Measurements from ENCODE around the gene GPR150. TPM values are rescaled to one million over a fixed set of nuclear protein-coding genes. Genes with fewer than 3 reads are reported as not detected.

GPR150 gene
- total RNA-seq, 2 experiments from 2014 or later: 0.34 to 0.52 TPM

DNA sequence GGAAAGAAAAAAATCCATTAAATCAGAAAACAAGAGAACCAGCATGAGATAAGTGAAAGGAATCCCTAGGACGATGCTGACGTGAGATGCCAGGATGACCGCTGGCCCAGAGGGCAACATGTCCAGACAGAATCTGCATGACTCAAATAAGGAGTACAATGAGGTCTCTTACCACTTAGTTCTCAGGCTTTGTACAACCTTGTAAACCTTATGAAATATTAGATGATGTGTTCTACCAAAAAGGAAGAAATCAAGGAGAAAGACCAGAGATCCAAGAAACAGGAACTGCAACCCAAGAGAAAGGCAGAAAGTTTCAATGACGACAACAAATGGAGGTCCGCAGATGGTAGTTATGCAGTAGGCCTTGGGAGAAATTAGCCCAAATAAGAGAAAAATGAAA, 2.8 kb upstream of the GPR150 start:
- Mint-ChIP-seq H3K9me3 (peaks cover 14% of the 10 kb centered on the region), H3K36me3 (peaks cover 30% of the 10 kb centered on the region), H3K27ac (no peak overlapping the region), H3K4me1 (peaks cover 37% of the 10 kb centered on the region), H3K27me3 (no peaks in the 10 kb centered on the region), H3K4me3 (no peak overlapping the region)
- DNase-seq: no peak

- Mint-ChIP-seq H3K27me3 (no peaks in the 10 kb centered on the region), H3K36me3 (peaks cover 13% of the 10 kb centered on the region), H3K27ac (no peak overlapping the region), H3K9me3 (peaks cover 3% of the 10 kb centered on the region), H3K4me1 (peaks cover 38% of the 10 kb centered on the region), H3K4me3 (peak overlapping the region; percentile 93)
- no peak for DNase-seq
Observed at GRCh38 chr5:95619096-95619495, 791 bp upstream of the GPR150 start.

GRCh38 chr5:95619514-95620029, 315 bp upstream of the GPR150 start:
- Mint-ChIP-seq H3K27me3 (no peaks in the 10 kb centered on the region), H3K4me3 (peak overlapping the region; percentile 93), H3K36me3 (peaks cover 9% of the 10 kb centered on the region), H3K4me1 (peaks cover 38% of the 10 kb centered on the region), H3K9me3 (peaks cover 3% of the 10 kb centered on the region), H3K27ac (peak overlapping the region; percentile 81)
- DNase-seq: no peak

GRCh38 chr5:95620870-95621838, 1.3 kb downstream of the GPR150 start:
- Mint-ChIP-seq H3K4me1 (peaks cover 29% of the 10 kb centered on the region), H3K4me3 (peak overlapping the region; percentile 77), H3K27me3 (no peaks in the 10 kb centered on the region), H3K36me3 (peaks cover 5% of the 10 kb centered on the region), H3K27ac (peak overlapping the region; percentile 78), H3K9me3 (no peaks in the 10 kb centered on the region)
- peak; percentile 54 for DNase-seq

GRCh38 chr5:95621839-95622629, 2.1 kb downstream of the GPR150 start:
- Mint-ChIP-seq H3K27me3 (no peaks in the 10 kb centered on the region), H3K9me3 (no peaks in the 10 kb centered on the region), H3K36me3 (peaks cover 5% of the 10 kb centered on the region), H3K4me1 (peaks cover 29% of the 10 kb centered on the region), H3K4me3 (peak overlapping the region; percentile 77), H3K27ac (peak overlapping the region; percentile 78)
- DNase-seq: peak; percentile 8

- no peak for DNase-seq
- Mint-ChIP-seq H3K27me3 (no peaks in the 10 kb centered on the region), H3K27ac (no peak overlapping the region), H3K4me1 (peaks cover 25% of the 10 kb centered on the region), H3K9me3 (no peaks in the 10 kb centered on the region), H3K36me3 (peaks cover 3% of the 10 kb centered on the region), H3K4me3 (no peak overlapping the region)
Observed at GRCh38 chr5:95623706-95624105, 3.8 kb downstream of the GPR150 start.

DNA sequence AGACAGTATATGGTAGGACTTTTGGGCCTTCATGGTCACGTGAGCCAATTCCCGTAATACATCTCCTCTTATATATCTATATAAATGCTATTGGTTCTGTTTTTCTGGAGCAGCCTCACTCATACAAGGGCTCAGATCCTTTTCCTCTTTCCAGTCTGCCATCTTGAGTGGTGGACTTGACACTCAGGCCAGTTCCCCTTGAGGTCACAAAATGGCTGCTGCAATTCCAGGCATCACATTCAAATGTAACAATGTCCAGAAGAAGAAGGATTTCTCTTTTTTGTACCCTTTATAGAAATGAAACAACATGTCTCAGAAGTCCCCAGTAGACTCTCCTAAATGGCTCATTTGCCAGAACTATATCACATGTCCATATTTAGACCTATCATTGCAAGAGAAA, 4.5 kb downstream of the GPR150 start:
- H3K9me3 Mint-ChIP-seq: no peaks in the 10 kb centered on the region
- peaks cover 3% of the 10 kb centered on the region for H3K36me3 Mint-ChIP-seq
- peaks cover 18% of the 10 kb centered on the region for H3K4me1 Mint-ChIP-seq
- no peak overlapping the region for H3K4me3 Mint-ChIP-seq
- no peaks in the 10 kb centered on the region for H3K27me3 Mint-ChIP-seq
- DNase-seq: no peak
- no peak overlapping the region for H3K27ac Mint-ChIP-seq

DNA sequence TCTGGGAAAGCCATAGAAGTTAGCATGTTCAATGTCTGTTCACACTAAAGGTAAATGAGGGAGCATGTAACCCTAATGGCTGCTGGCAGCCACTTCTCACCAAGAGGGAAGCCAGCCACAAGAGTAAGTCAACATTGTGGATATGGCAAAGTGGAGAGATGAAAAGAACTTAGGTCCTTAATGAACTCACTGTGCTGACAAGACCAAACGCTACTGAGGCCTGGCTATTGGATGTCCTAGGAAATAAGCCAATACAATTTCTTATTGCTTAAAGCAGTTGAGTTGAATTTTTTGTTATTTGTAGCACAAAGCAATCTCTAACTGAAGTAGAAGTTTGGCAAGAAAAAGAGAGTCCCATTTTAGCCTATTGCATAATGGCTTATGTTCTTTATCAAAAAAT, 6.8 kb downstream of the GPR150 start:
- no peaks in the 10 kb centered on the region for H3K27me3 Mint-ChIP-seq
- H3K36me3 Mint-ChIP-seq: no peaks in the 10 kb centered on the region
- H3K4me3 Mint-ChIP-seq: no peak overlapping the region
- peaks cover 7% of the 10 kb centered on the region for H3K9me3 Mint-ChIP-seq
- peaks cover 19% of the 10 kb centered on the region for H3K4me1 Mint-ChIP-seq
- no peak overlapping the region for H3K27ac Mint-ChIP-seq
- no peak for DNase-seq

DNA sequence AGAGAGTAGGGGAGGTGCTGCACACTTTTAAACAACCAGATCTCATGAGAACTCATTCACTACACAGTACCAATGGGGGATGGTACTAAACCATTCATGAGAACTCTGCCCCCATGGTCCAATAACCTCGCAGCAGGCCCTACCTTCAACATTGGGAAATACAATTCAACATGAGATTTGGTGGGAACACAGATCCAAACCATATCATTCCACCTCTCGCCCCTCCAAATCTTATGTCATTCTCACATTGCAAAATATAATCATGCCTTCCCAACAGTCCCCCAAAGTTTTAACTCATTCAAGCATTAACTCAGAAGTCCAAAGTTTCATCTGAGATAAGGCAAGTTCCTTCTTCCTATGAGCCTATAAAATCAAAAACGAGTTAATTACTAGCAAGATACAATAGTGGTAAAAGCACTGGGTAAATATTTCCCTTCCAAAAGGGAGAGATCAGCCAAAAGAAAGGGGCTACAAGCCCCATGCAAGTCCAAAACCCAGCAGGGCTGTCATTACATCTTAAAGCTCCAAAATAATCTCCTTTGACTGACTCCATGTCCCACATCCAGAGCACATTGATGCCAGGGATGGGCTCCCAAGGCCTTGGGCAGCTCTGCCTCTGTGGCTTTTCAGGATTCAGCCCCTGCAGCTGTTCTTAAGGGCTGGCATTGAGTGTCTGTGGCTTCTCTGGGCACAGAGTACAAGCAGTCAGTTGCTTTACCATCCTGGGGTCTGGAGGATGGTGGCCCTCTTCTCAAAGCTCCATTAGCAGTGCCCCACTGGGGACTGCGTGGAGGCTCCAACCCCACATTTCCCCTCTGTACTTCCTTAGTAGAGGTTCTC, 8.3 kb downstream of the GPR150 start:
- H3K27ac Mint-ChIP-seq: no peak overlapping the region
- peaks cover 18% of the 10 kb centered on the region for H3K4me1 Mint-ChIP-seq
- H3K36me3 Mint-ChIP-seq: peaks cover 5% of the 10 kb centered on the region
- DNase-seq: no peak
- H3K4me3 Mint-ChIP-seq: no peak overlapping the region
- H3K27me3 Mint-ChIP-seq: no peaks in the 10 kb centered on the region
- H3K9me3 Mint-ChIP-seq: peaks cover 13% of the 10 kb centered on the region

DNA sequence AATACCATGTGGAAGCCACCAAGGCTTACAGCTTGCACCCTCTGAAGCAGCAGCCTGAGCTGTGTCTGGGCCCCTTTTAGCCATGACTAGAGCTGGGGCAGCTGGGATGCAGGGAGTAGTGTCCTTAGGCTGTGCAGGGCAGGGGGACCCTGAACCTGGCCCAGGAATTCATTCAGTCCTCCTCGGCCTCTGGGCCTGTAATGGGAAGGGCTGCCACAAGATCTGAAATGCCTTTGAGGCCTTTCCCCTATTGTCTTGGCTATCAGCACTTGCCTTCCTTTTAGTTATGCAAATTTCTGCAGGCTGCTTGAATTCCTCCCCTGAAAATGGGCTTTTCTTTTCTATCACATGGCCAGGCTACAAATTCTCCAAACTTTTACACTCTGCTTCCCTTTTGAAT, 9.0 kb downstream of the GPR150 start:
- Mint-ChIP-seq H3K27me3 (no peaks in the 10 kb centered on the region), H3K4me3 (no peak overlapping the region), H3K36me3 (peaks cover 5% of the 10 kb centered on the region), H3K27ac (no peak overlapping the region), H3K9me3 (peaks cover 13% of the 10 kb centered on the region), H3K4me1 (peaks cover 18% of the 10 kb centered on the region)
- no peak for DNase-seq

DNA sequence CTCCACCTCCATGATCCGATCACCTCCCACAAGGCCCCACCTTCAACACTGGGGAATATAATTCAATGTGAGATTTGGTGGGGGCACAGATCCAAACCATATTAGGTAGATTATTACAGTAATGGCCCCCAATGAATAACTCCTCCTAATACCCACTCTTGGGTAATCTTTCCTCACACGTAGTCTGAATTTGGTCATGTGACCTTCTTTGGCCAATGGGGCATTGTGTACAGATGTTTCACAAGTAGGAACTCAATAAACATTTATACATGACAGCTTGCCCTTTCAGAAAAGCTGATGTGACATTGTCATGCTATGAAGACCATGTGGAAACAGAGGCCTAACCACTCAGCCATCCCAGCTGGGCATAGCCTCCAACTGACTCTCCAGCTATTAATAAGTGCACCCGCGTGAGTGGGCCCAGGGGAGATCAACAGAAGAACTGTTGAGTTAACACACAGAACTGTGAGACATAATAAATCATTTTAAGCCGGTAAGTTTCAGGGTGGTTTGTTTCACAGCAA, 10.6 kb downstream of the GPR150 start:
- Mint-ChIP-seq H3K36me3 (peaks cover 5% of the 10 kb centered on the region), H3K27me3 (no peaks in the 10 kb centered on the region), H3K9me3 (peaks cover 13% of the 10 kb centered on the region), H3K4me3 (no peak overlapping the region), H3K27ac (peak overlapping the region; percentile 34), H3K4me1 (peaks cover 18% of the 10 kb centered on the region)
- DNase-seq: no peak

GRCh38 chr5:95631255-95631958, 11.5 kb downstream of the GPR150 start:
- H3K27me3 Mint-ChIP-seq: no peaks in the 10 kb centered on the region
- no peak for DNase-seq
- peaks cover 18% of the 10 kb centered on the region for H3K4me1 Mint-ChIP-seq
- peaks cover 5% of the 10 kb centered on the region for H3K36me3 Mint-ChIP-seq
- peaks cover 13% of the 10 kb centered on the region for H3K9me3 Mint-ChIP-seq
- H3K4me3 Mint-ChIP-seq: peak overlapping the region; percentile 16
- H3K27ac Mint-ChIP-seq: peak overlapping the region; percentile 99

DNA sequence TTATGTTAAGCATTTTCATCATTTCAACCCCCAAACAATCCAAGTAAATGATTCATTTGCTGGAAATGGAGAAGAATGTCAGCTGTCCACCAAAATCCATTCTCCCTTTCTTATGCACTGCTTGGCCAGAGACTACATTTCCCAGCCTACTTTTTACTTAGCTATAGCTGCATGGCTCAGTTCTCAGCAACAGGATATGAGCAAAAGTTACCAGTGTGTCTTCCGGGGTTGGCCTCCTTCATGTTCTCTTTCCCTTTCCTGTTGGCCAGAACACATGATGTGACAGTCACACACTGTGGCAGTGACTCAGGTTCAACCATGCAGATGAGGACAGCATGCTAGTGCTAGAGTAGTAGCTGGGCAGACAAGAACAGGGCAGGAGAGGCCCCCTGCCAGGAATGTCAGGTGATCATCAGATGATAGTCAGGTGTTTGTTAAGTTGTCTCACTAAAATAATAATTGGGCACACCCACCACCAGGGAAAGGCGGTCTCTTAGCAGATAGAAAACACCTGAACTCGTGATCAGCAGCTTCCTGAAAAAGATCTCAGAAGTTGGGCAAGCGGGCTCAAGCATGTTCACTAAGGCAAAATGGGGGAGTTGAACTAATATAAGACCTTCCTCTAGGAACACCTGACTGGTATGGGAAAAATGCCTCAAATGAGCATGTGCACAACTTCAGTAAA, 12.2 kb downstream of the GPR150 start:
- H3K4me1 Mint-ChIP-seq: peaks cover 18% of the 10 kb centered on the region
- no peaks in the 10 kb centered on the region for H3K27me3 Mint-ChIP-seq
- DNase-seq: peak; percentile 67
- H3K27ac Mint-ChIP-seq: peak overlapping the region; percentile 99
- peak overlapping the region; percentile 40 for H3K4me3 Mint-ChIP-seq
- H3K36me3 Mint-ChIP-seq: peaks cover 5% of the 10 kb centered on the region
- peaks cover 13% of the 10 kb centered on the region for H3K9me3 Mint-ChIP-seq
